Esophagus (tissue), 2 donors: Measurements from ENCODE around the gene RPH3AL. TPM values are rescaled to one million over a fixed set of nuclear protein-coding genes. Genes with fewer than 3 reads are reported as not detected.

ENCODE experiments used
- polyA plus RNA-seq, 2 donors: library from polyadenylated mRNA; stranded (reverse); fragments of 200-250 nt; gene quantifications; one replicate each; pipeline ENCODE4 v1.2.3, GENCODE V29; 2013
- donor health status: healthy with polysubstance abuse.
- donor health status: Bipolar disorder and iron deficiency.

The RPH3AL gene
- polyA plus RNA-seq, 2 donors, result 3.2 to 6.1 TPM

Other genes with a start within 250 kb of the RPH3AL start
- not detected for gene SCGB1C2, start 215.2 kb downstream of the RPH3AL start, polyA plus RNA-seq
- 10 to 100 TPM in 1 of 2 donors, 1 to 10 TPM in 1; 2.0 to 14.5 TPM for gene DOC2B, start 171.2 kb downstream of the RPH3AL start, polyA plus RNA-seq
- 1 to 10 TPM; 1.7 to 2.5 TPM for gene RFLNB, start 93.1 kb upstream of the RPH3AL start, polyA plus RNA-seq